H9 (cell line): ENCODE measurements around the gene TOMM70. TPM values are rescaled to one million over a fixed set of nuclear protein-coding genes. Genes with fewer than 3 reads are reported as not detected.

Experiments
- DNase-seq: peaks from one replicate; pipeline ENCODE4 v3.0.0-alpha.2; 2017
- H2AFZ ChIP-seq: one replicate; pipeline ENCODE4 v1.6.1; 2013; ENCODE audit warnings: mild to moderate bottlenecking, low read length, control low read depth, moderate library complexity
- H2AK5ac ChIP-seq: 2 replicates; pipeline ENCODE4 v1.6.1; 2013; ENCODE audit warnings: low read length, control low read depth, mixed read lengths; ENCODE audit not compliant: insufficient read length
- H2BK120ac ChIP-seq: one replicate; pipeline ENCODE4 v1.6.1; 2013; ENCODE audit warnings: low read depth, mild to moderate bottlenecking, low read length, control low read depth, inconsistent platforms; ENCODE audit not compliant: poor library complexity, severe bottlenecking
- H2BK12ac ChIP-seq: 2 replicates; pipeline ENCODE4 v1.6.1; 2013; ENCODE audit warnings: low read length, control low read depth, mixed read lengths, low read depth; ENCODE audit not compliant: insufficient read length
- H2BK15ac ChIP-seq: 2 replicates; pipeline ENCODE4 v1.6.1; 2013; ENCODE audit warnings: low read depth, low read length, control low read depth
- H2BK20ac ChIP-seq: one replicate; pipeline ENCODE4 v1.6.1; 2013; ENCODE audit warnings: low read depth, mild to moderate bottlenecking, low read length, control low read depth, inconsistent platforms; ENCODE audit not compliant: poor library complexity, severe bottlenecking
- H2BK5ac ChIP-seq: 2 replicates; pipeline ENCODE4 v1.6.1; 2013; ENCODE audit warnings: low read length, control low read depth, mixed read lengths; ENCODE audit not compliant: insufficient read length
- H3K14ac ChIP-seq: 2 replicates; pipeline ENCODE4 v1.6.1; 2013; ENCODE audit warnings: low read length, control low read depth; ENCODE audit not compliant: insufficient read depth
- H3K18ac ChIP-seq: 2 replicates; pipeline ENCODE4 v1.6.1; 2013; ENCODE audit warnings: low read depth, mild to moderate bottlenecking, mixed read lengths, low read length, control low read depth; ENCODE audit not compliant: insufficient read length
- H3K23ac ChIP-seq: 2 replicates; pipeline ENCODE4 v1.6.1; 2013; ENCODE audit warnings: low read length, control low read depth, mixed read lengths, low read depth; ENCODE audit not compliant: insufficient read length
- H3K23me2 ChIP-seq: 2 replicates; pipeline ENCODE4 v1.6.1; 2013; ENCODE audit warnings: low read depth, mild to moderate bottlenecking, mixed read lengths, low read length, control low read depth; ENCODE audit not compliant: insufficient read length, poor library complexity, severe bottlenecking
- H3K27ac ChIP-seq: 2 replicates; pipeline ENCODE4 v1.5.1; 2013; ENCODE audit warnings: low read length, control low read depth, mixed read lengths, low read depth; ENCODE audit not compliant: insufficient read length
- H3K27me3 ChIP-seq: 2 replicates; pipeline ENCODE4 v1.6.1; 2013; ENCODE audit warnings: low read length, control low read depth, inconsistent platforms; ENCODE audit not compliant: insufficient read depth
- H3K4ac ChIP-seq: 2 replicates; pipeline ENCODE4 v1.6.1; 2013; ENCODE audit warnings: low read depth, mild to moderate bottlenecking, control low read depth, inconsistent platforms, low read length, moderate library complexity
- H3K4me1 ChIP-seq: 2 replicates; pipeline ENCODE4 v1.6.1; 2013; ENCODE audit warnings: low read length, control low read depth, inconsistent platforms; ENCODE audit not compliant: insufficient read depth
- H3K4me2 ChIP-seq: 2 replicates; pipeline ENCODE4 v1.6.1; 2013; ENCODE audit warnings: low read length, control low read depth, mixed read lengths; ENCODE audit not compliant: insufficient read length, insufficient read depth
- H3K56ac ChIP-seq: 2 replicates; pipeline ENCODE4 v1.6.1; 2013; ENCODE audit warnings: low read depth, mild to moderate bottlenecking, mixed read lengths, low read length, control low read depth; ENCODE audit not compliant: insufficient read length
- H3K79me1 ChIP-seq: 2 replicates; pipeline ENCODE4 v1.6.1; 2013; ENCODE audit warnings: low read depth, mild to moderate bottlenecking, moderate library complexity, low read length, control low read depth, inconsistent platforms; ENCODE audit not compliant: insufficient read depth, poor library complexity, severe bottlenecking
- H3K79me2 ChIP-seq: 2 replicates; pipeline ENCODE4 v1.6.1; 2013; ENCODE audit warnings: low read length, control low read depth, inconsistent platforms; ENCODE audit not compliant: insufficient read depth
- H3K9ac ChIP-seq: 2 replicates; pipeline ENCODE4 v1.6.1; 2013; ENCODE audit warnings: low read length, control low read depth, mixed read lengths; ENCODE audit not compliant: insufficient read length; ENCODE audit errors: extremely low read depth
- H3K9me3 ChIP-seq: one replicate; pipeline ENCODE4 v1.6.1; 2013; ENCODE audit warnings: low read depth, low read length, inconsistent platforms; ENCODE audit not compliant: control insufficient read depth
- H3T11ph ChIP-seq: one replicate; pipeline ENCODE4 v1.6.1; 2013; ENCODE audit warnings: mild to moderate bottlenecking, low read length, control low read depth, inconsistent platforms
- H4K20me1 ChIP-seq: one replicate; pipeline ENCODE4 v1.6.1; 2013; ENCODE audit not compliant: control insufficient read depth, insufficient read length, insufficient read depth
- H4K5ac ChIP-seq: 2 replicates; pipeline ENCODE4 v1.6.1; 2013; ENCODE audit warnings: low read depth, mild to moderate bottlenecking, mixed read lengths, low read length, control low read depth; ENCODE audit not compliant: insufficient read length
- H4K8ac ChIP-seq: replicated peaks from 2 replicates; pipeline ENCODE4 v1.6.1; 2013; ENCODE audit warnings: low read length, control low read depth, mixed read lengths, low read depth; ENCODE audit not compliant: insufficient read length
- H4K91ac ChIP-seq: 2 replicates; pipeline ENCODE4 v1.6.1; 2013; ENCODE audit warnings: low read depth, mild to moderate bottlenecking, moderate library complexity, mixed read lengths, low read length, control low read depth; ENCODE audit not compliant: insufficient read length
- H3K27ac Mint-ChIP-seq, 3 experiments: 2 replicates in 2 of 3; 3 replicates in 1 of 3; pipeline ENCODE4 v1.8.0; 2020 to 2021; ENCODE audit warnings: mixed read lengths in 3 of 3, mild to moderate bottlenecking in 1 of 3, moderate library complexity in 1 of 3
- H3K27me3 Mint-ChIP-seq: 2 replicates; pipeline ENCODE4 v1.8.0; 2021; ENCODE audit warnings: low read depth, mild to moderate bottlenecking, moderate library complexity, mixed read lengths
- H3K36me3 Mint-ChIP-seq, 3 experiments: 2 replicates in 2 of 3; 3 replicates in 1 of 3; pipeline ENCODE4 v1.8.0; 2020 to 2021; ENCODE audit warnings: low read depth in 3 of 3, mixed read lengths in 3 of 3; ENCODE audit not compliant: insufficient read depth in 1 of 3
- H3K4me1 Mint-ChIP-seq, 2 experiments: 2 replicates each; pipeline ENCODE4 v1.8.0; 2020; ENCODE audit warnings: mixed read lengths in 2 of 2
- H3K4me3 Mint-ChIP-seq, 2 experiments: 2 replicates in 1 of 2; 3 replicates in 1 of 2; pipeline ENCODE4 v1.8.0; 2020 to 2021; ENCODE audit warnings: mild to moderate bottlenecking in 2 of 2, mixed read lengths in 2 of 2, moderate library complexity in 1 of 2
- H3K9me3 Mint-ChIP-seq, 2 experiments: 2 replicates in 1 of 2; 3 replicates in 1 of 2; pipeline ENCODE4 v1.8.0; 2020; ENCODE audit warnings: mild to moderate bottlenecking in 2 of 2, mixed read lengths in 2 of 2, moderate library complexity in 1 of 2
- WGBS: extraction: QIAGEN DNeasy Blood & Tissue Kit; methylation state at CpG from one replicate; pipeline ENCODE4 v1.1.7; 2013; ENCODE audit warnings: missing lambda C conversion rate, low lambda C conversion rate, mixed read lengths; ENCODE audit not compliant: insufficient read length; ENCODE audit errors: extremely low coverage; 5-methylcytosine and 5-hydroxymethylcytosine counted together
- total RNA-seq: library from RNA; stranded (reverse); gene quantifications from 2 replicates; pipeline ENCODE4 v1.2.1, GENCODE V29; 2021
- TF ChIP-seq, protein P1 (sequence below): fragments of 200-600 bp; sonication (generic); conservative IDR thresholded peaks from 3 replicates; pipeline ENCODE4 v1.8.0; 2021; ENCODE audit warnings: antibody characterized with exemption, mild to moderate bottlenecking

TOMM70 gene
- total RNA-seq, 1 experiment from 2014 or later = 53.0 TPM

DNA sequence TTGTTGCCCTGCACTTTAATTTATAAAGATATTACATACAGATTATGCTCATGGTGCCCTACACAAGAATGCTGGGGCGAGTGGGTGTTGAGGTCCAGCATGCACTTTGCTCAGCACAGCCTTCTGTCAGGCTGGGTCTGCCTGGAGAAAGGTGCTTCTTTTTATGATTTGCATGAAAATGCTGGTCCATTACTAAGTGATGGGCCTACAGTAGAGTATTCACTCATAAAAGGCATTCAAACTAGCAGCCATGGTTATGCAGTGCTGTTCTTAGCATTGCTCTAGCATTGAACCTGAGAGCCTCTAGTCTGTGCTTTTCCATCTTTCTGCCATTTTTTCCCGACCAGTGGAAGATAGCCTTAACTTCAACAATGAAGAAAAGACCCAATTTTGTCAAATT is 12.7 kb upstream of the TOMM70 start:
- H3K27me3 ChIP-seq = no peaks in the 10 kb centered on the region
- H3K4me1 ChIP-seq = peaks cover 5% of the 10 kb centered on the region; the same call in 1 of the 2 replicates
- H3K27me3 Mint-ChIP-seq = no peaks in the 10 kb centered on the region
- H3K18ac ChIP-seq = no peak overlapping the region
- H3K27ac Mint-ChIP-seq = no peak overlapping the region; a peak in 1 of 7 replicates
- H4K91ac ChIP-seq = no peak overlapping the region
- H4K8ac ChIP-seq = no peak overlapping the region
- peaks cover 39 to 42% of the 10 kb centered on the region in 2 experiments for H3K4me1 Mint-ChIP-seq
- no CpG with 5 or more reads among the region's 2 CpGs for WGBS
- H4K5ac ChIP-seq = no peak overlapping the region
- H2AK5ac ChIP-seq = no peak overlapping the region
- H3K4me2 ChIP-seq = peak overlapping the region; percentile 14
- no peaks in the 10 kb centered on the region for H3K79me2 ChIP-seq
- H3K9me3 ChIP-seq = no peaks in the 10 kb centered on the region
- no peak overlapping the region for H2AFZ ChIP-seq
- no peak overlapping the region for H3K23ac ChIP-seq
- no peaks in the 10 kb centered on the region for H3K79me1 ChIP-seq
- no peak overlapping the region for H3K14ac ChIP-seq
- H3K4me3 Mint-ChIP-seq = no peak overlapping the region; a peak in 1 of 5 replicates
- no peak overlapping the region for H3K9ac ChIP-seq
- no peaks in the 10 kb centered on the region for H4K20me1 ChIP-seq
- TF ChIP-seq, protein P1, sequence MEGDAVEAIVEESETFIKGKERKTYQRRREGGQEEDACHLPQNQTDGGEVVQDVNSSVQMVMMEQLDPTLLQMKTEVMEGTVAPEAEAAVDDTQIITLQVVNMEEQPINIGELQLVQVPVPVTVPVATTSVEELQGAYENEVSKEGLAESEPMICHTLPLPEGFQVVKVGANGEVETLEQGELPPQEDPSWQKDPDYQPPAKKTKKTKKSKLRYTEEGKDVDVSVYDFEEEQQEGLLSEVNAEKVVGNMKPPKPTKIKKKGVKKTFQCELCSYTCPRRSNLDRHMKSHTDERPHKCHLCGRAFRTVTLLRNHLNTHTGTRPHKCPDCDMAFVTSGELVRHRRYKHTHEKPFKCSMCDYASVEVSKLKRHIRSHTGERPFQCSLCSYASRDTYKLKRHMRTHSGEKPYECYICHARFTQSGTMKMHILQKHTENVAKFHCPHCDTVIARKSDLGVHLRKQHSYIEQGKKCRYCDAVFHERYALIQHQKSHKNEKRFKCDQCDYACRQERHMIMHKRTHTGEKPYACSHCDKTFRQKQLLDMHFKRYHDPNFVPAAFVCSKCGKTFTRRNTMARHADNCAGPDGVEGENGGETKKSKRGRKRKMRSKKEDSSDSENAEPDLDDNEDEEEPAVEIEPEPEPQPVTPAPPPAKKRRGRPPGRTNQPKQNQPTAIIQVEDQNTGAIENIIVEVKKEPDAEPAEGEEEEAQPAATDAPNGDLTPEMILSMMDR = no peak
- H2BK5ac ChIP-seq = no peak overlapping the region
- H3K56ac ChIP-seq = no peak overlapping the region
- no peak overlapping the region for H2BK15ac ChIP-seq
- H2BK120ac ChIP-seq = no peak overlapping the region
- H2BK12ac ChIP-seq = no peak overlapping the region
- no peak for DNase-seq
- peaks cover 13 to 48% (median 17%) of the 10 kb centered on the region in 3 experiments for H3K36me3 Mint-ChIP-seq
- no peak overlapping the region for H2BK20ac ChIP-seq
- no peak overlapping the region for H3K4ac ChIP-seq
- no peak overlapping the region for H3T11ph ChIP-seq
- H3K27ac ChIP-seq = no peak overlapping the region
- peaks cover 2 to 6% of the 10 kb centered on the region in 2 experiments; a peak in 2 of 5 replicates for H3K9me3 Mint-ChIP-seq
- H3K23me2 ChIP-seq = no peaks in the 10 kb centered on the region
